Gastrocnemius medialis (tissue), 4 donors: Measurements from ENCODE around the gene ATOH8. TPM values are rescaled to one million over a fixed set of nuclear protein-coding genes. Genes with fewer than 3 reads are reported as not detected.

ENCODE experiments used
- ATAC-seq, 2 donors: fragments of 150-250 bp; one replicate each; pipeline ENCODE4 v1.9.1; 2016
- DNase-seq, 2 donors: peaks; one replicate each; pipeline ENCODE4 v3.0.0-alpha.2; 2019
- H3K27ac ChIP-seq, 4 donors: fragments of 200-600 bp; sonication (generic); 1 replicate in 1 of 4; 2 replicates in 3 of 4; pipeline ENCODE4 v1.5.1; 2016 to 2018; ENCODE audit warnings: mild to moderate bottlenecking in 2 of 4, moderate library complexity in 1 of 4
- H3K27me3 ChIP-seq, 3 donors: fragments of 200-600 bp; sonication (generic) in 2 of 3; 1 replicate in 1 of 3; 2 replicates in 2 of 3; pipeline versions ENCODE4 v1.5.1 to v1.6.0; 2016 to 2019; ENCODE audit warnings: mild to moderate bottlenecking in 1 of 3, moderate library complexity in 1 of 3
- H3K36me3 ChIP-seq, 2 donors: fragments of 200-600 bp; sonication (generic) in 1 of 2; one replicate each; pipeline ENCODE4 v1.5.1; 2017 to 2018
- H3K4me1 ChIP-seq, 2 donors: fragments of 200-600 bp; sonication (generic) in 1 of 2; one replicate each; pipeline ENCODE4 v1.5.1; 2016 to 2017; ENCODE audit warnings: mild to moderate bottlenecking in 2 of 2
- H3K4me3 ChIP-seq, 4 donors: fragments of 200-600 bp; sonication (generic) in 3 of 4; 1 replicate in 1 of 4; 2 replicates in 3 of 4; pipeline ENCODE4 v1.5.1; 2016 to 2019; ENCODE audit warnings: mild to moderate bottlenecking in 2 of 4
- H3K9me3 ChIP-seq, 3 donors: fragments of 200-600 bp; sonication (generic) in 2 of 3; 1 replicate in 1 of 3; 2 replicates in 2 of 3; pipeline ENCODE4 v1.5.1; 2016 to 2019
- CTCF ChIP-seq, 5 experiments: fragments of 450-650 bp in 3 of 5; fragments of 200-600 bp in 2 of 5; sonication (generic) in 2 of 5; IDR thresholded peaks in 4 of 5; conservative IDR thresholded peaks in 1 of 5; 1 replicate in 4 of 5; 2 replicates in 1 of 5; pipeline ENCODE4 v1.5.1; 2016 to 2019; ENCODE audit warnings: antibody characterized with exemption in 5 of 5, mild to moderate bottlenecking in 3 of 5, moderate library complexity in 3 of 5
- POLR2A ChIP-seq, 2 donors: fragments of 450-650 bp; IDR thresholded peaks; one replicate each; pipeline ENCODE4 v1.6.1; 2017; ENCODE audit warnings: antibody characterized with exemption in 2 of 2, mild to moderate bottlenecking in 2 of 2, moderate library complexity in 2 of 2
- in situ Hi-C, 4 donors: fragments of 200-750 bp; cut with MboI; loops; one replicate each; pipeline versions ENCODE4 v1.15.0 to v1.8.0; 2017; ENCODE audit warnings: low sequenced_read_pairs in 4 of 4
- intact Hi-C: fragments of 100-400 bp; cut with DNase I; formaldehyde crosslinking; loops from one replicate; pipeline ENCODE4 v1.15.1; 2023; ENCODE audit warnings: low total_unique reads
- total RNA-seq, 4 donors: library from RNA; depleted of rRNA; stranded (reverse); fragments of >200 nt; gene quantifications; one replicate each; pipeline versions ENCODE4 v1.1.0 to v1.2.3, GENCODE V29; 2016

ATOH8 gene
- total RNA-seq, 4 donors from 2014 or later: 122 to 266 (median 150) TPM

GRCh38 chr2:85717308-85718008 is 36.3 kb upstream of the ATOH8 start:
- intact Hi-C loops: no loop called here

GRCh38 chr2:85718009-85718391 is 35.8 kb upstream of the ATOH8 start:
- TF ChIP-seq POLR2A (IDR thresholded peaks at IDR 0.05) (no peak), CTCF (IDR thresholded peaks at IDR 0.05 in 4 of 5, conservative IDR thresholded peaks at IDR 0.05 in 1 of 5) (no peak)
- ATAC-seq: no peak
- DNase-seq: no peak
- H3K27ac ChIP-seq: peak overlapping the region in 2 of 4 donors; percentile 19 to 24
- no peaks in the 10 kb centered on the region for H3K36me3 ChIP-seq
- H3K4me3 ChIP-seq: no peak overlapping the region
- H3K27me3 ChIP-seq: no peaks in the 10 kb centered on the region
- in situ Hi-C loops (no loop called here), intact Hi-C loops (no loop called here)
- H3K4me1 ChIP-seq: peaks cover 25 to 45% of the 10 kb centered on the region in 2 donors
- H3K9me3 ChIP-seq: no peaks in the 10 kb centered on the region

More at GRCh38 chr2:85717308-85718008, 36.3 kb upstream of the ATOH8 start:
- in situ Hi-C loops: no loop called here
- no peak for TF ChIP-seq POLR2A (IDR thresholded peaks at IDR 0.05)
- TF ChIP-seq CTCF (IDR thresholded peaks at IDR 0.05 in 4 of 5, conservative IDR thresholded peaks at IDR 0.05 in 1 of 5): no peak
- no peak for ATAC-seq
- no peak overlapping the region for H3K4me3 ChIP-seq
- no peaks in the 10 kb centered on the region for H3K36me3 ChIP-seq
- no peaks in the 10 kb centered on the region for H3K9me3 ChIP-seq
- H3K4me1 ChIP-seq: peaks cover 29 to 47% of the 10 kb centered on the region in 2 donors
- peak overlapping the region in 2 of 4 donors; percentile 19 to 24 for H3K27ac ChIP-seq
- H3K27me3 ChIP-seq: no peaks in the 10 kb centered on the region
- no peak for DNase-seq

DNA sequence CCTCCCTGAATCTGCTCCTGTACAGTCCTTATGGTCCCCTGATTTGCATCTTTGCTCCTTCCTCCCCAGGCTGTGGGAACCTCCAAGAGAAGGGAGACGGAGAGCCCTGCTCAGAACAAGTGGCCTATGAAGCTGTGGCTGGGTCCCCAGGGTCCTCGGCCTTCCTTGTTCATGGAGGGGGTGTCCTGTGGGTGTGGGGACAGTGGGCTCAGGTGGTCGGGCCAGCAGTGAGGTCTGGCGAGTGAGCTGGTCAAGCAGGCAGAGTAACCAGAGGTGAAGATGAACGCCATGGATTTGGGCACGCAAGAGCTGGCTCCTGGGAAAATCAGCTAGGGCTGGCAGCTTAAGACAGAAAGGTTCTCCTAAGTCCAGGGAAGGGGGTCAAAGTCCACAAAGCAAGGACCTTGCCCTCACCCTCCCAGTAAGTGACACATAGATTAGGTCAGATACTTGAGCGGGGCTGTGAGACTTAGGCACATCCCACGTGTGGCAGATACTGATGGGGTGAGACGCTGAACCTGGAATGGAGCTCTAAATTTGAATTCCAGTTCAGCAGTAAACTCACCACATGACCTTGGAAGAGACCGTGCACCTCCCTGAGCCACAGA is 34.8 kb upstream of the ATOH8 start:
- in situ Hi-C loops (no loop called here), intact Hi-C loops (no loop called here)
- Histone ChIP-seq H3K27ac (peak overlapping the region; percentile 73 to 80 (median 76)), H3K27me3 (no peaks in the 10 kb centered on the region), H3K9me3 (no peaks in the 10 kb centered on the region), H3K4me1 (peaks cover 16 to 35% of the 10 kb centered on the region in 2 donors), H3K4me3 (no peak overlapping the region), H3K36me3 (no peaks in the 10 kb centered on the region)
- DNase-seq (no peak), ATAC-seq (peak in 1 of 2 donors; percentile 8)
- no peak for TF ChIP-seq POLR2A (IDR thresholded peaks at IDR 0.05)
- no peak for TF ChIP-seq CTCF (IDR thresholded peaks at IDR 0.05 in 4 of 5, conservative IDR thresholded peaks at IDR 0.05 in 1 of 5)

DNA sequence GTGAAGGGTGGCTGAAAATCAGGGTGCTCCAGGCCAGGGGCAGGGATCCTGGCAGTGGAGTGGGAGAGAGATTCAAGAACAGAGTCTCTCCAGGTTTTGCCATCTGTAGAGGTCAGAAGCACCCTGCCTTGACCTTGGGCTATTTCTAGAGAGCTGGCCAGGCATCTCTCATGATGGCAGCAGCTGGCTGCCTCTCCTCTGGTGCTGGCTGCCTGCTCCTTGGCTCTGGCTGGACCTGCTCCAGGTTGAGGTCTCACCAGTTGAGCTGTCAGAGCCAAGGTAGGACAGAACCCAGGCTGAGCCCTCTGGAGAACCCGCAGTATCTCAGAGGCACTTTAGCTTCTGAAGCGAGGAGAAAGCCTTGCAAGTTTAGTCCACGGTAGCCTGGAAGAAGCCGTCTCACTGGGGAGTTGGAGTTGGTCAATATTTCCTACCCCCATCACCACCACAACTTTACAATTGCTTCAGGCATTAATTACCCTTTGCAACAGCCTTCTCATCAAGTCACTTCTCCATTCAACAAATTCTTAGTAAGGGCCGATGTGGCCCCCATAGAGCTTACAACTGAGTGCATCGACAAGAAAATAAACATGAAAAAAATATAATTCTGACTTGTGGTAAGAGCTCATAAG is 34.1 kb upstream of the ATOH8 start:
- no peak overlapping the region for H3K4me3 ChIP-seq
- DNase-seq (peak in 1 of 2 donors; percentile 86), ATAC-seq (peak; percentile 71 to 94)
- peaks cover 12 to 28% of the 10 kb centered on the region in 2 donors for H3K4me1 ChIP-seq
- no peaks in the 10 kb centered on the region for H3K36me3 ChIP-seq
- H3K9me3 ChIP-seq: no peaks in the 10 kb centered on the region
- intact Hi-C loops (loop anchor here (10.0 kb wide), 1 partner anchor 165 kb away; the partner anchor contains the start of gene ST3GAL5), in situ Hi-C loops (loop anchor here (5.0 to 10.0 kb wide), 4 partner anchors 85 to 363 kb away; no protein-coding TSS in a partner anchor)
- peak in 1 of 2 donors; percentile 42 for TF ChIP-seq POLR2A (IDR thresholded peaks at IDR 0.05)
- TF ChIP-seq CTCF (IDR thresholded peaks at IDR 0.05 in 4 of 5, conservative IDR thresholded peaks at IDR 0.05 in 1 of 5): no peak
- peak overlapping the region; percentile 73 to 80 (median 76) for H3K27ac ChIP-seq
- H3K27me3 ChIP-seq: no peaks in the 10 kb centered on the region
